ENCODE results near the gene PLCD4.

PLCD4 gene

DNA sequence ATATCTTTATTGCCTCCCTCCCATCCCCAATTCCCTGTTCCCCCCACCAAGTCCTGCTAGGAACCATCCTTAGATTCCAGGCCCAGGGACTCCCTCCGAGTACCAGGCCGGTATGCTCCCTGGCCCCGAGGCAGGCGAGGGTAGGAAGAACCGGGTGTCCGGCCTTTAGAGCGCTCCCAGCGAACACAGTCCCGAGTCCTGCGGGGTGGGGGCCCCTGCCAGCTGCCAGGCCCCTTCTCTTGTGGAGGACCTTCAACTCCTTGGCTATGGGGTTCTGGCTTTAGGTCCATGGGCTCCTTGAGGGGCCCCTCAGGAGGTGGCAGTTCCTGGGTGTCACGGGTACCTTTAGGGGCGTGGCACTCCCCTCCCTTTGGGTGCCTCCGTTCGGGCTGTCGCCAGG is 56.2 kb downstream of the PLCD4 start:
- H3K36me3 ChIP-seq (ENCODE audit: insufficient read depth, low read length): peaks cover 19% of the 10 kb centered on the region
- H3K4me1 ChIP-seq (ENCODE audit: insufficient read depth, low read length): no peaks in the 10 kb centered on the region
- no peak overlapping the region for H3K9ac ChIP-seq (ENCODE audit: low read depth, low read length)
- H3K9me3 ChIP-seq (ENCODE audit: control insufficient read depth, insufficient read depth, low read length): no peaks in the 10 kb centered on the region

DNA sequence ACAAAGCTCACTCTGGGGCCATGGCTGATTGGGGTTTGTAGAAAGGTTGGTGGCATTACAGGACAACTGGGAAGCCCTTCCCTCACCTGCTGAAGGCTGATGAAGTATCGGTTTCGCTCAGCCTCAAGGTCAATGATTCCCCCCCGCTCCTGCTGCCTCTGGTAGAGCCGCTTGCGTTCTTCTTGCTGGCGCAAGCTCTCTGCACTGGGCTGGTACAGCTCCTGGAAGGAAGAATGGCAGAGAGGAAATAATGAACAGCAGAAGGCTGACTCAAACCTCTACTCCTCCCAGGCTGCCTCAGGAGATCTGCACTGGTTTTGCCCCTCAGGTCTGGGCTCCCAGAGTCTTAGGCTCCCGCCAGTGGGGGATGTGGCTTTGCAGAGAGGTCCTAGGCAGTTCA is 57.0 kb downstream of the PLCD4 start:
- H3K36me3 ChIP-seq (ENCODE audit: insufficient read depth, low read length): peaks cover 19% of the 10 kb centered on the region
- no peaks in the 10 kb centered on the region for H3K4me1 ChIP-seq (ENCODE audit: insufficient read depth, low read length)
- H3K9ac ChIP-seq (ENCODE audit: low read depth, low read length): no peak overlapping the region
- H3K9me3 ChIP-seq (ENCODE audit: control insufficient read depth, insufficient read depth, low read length): no peaks in the 10 kb centered on the region

DNA sequence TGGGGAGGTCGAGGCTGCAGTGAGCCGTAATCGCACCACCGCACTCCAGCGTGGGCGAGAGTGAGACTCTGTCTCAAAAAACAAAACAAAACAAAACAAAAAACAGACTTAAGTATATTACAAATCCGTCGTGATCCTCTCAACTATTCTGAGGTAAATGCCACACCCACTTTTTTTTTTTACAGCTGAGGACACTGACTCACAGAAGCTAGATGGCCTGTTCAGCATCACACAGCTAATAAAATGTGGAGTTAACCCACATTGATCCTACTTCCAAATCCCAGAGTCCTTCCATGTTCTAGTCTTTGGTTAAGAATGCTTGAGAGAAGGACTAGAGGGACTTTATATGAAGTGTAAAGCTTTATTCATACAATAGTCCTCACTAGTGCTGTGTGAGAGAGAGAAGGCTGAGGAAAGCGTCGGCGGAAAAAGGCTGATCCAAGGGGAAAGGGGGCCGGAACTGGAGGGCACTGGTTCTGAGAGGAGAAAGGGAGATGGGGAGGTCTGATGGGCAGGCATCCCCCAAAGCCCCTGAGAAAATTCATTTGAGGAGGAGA is 63.5 kb downstream of the PLCD4 start:
- Histone ChIP-seq H3K4me1 (ENCODE audit: insufficient read depth, low read length) (no peaks in the 10 kb centered on the region), H3K9ac (ENCODE audit: low read depth, low read length) (peak overlapping the region; percentile 82), H3K9me3 (ENCODE audit: control insufficient read depth, insufficient read depth, low read length) (no peaks in the 10 kb centered on the region), H3K36me3 (ENCODE audit: insufficient read depth, low read length) (peaks cover 4% of the 10 kb centered on the region)

DNA sequence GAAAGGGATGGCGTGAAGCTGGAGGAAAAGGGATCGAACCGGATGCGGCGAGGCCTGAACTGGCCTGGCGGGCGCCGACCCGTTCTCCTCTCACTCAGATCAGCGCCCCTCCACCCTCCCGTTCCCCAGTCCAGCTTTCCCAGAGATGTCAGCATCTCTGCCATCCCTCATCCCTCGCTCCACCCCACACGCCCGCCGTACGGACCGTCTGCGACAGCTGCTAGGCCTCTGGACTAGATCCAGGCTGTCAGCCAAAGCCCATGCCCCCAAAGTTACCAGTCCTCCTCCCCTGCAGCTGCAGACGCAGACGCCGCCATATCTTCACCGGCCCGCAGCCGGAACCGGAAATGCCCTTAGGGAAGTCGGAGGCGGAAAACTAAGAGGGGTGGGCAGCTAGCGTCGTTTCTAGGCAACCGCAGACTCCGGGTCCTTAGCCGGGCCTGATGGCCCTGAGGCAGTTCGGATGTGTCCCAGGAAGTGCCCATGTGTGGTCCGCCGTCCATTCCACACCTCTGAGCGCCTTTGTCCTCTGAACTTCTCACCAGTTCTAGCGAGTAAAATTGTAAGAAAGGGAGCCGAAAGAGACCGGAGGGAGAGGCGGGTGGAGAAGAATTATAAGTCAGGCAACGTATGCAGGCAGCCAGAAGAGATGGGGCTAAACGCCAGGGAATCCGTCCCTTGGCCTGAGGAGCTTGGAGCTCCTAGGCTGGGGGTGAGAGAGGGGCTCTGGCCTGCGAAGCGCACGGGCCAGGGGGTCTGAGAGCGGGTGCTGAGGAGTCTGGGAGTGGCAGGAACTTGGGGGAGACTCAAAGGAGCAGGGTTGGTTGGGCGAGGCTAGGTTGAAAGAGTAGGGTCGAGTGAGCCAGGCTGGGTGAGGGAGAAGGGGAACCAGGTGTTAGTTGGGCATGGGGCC is 64.2 kb downstream of the PLCD4 start, which contains the start of the genes RNF25 and STK36:
Gene RNF25 (minus strand): TSS at position 349 of the 913 bp plus-strand sequence. CDS start 32 bp downstream, at position 317.
Gene STK36 (plus strand): TSS at position 433 of the 913 bp plus-strand sequence. CDS start 744 bp downstream, outside the sequence.
- H3K36me3 ChIP-seq (ENCODE audit: insufficient read depth, low read length): peaks cover 4% of the 10 kb centered on the region
- no peaks in the 10 kb centered on the region for H3K9me3 ChIP-seq (ENCODE audit: control insufficient read depth, insufficient read depth, low read length)
- no peaks in the 10 kb centered on the region for H3K4me1 ChIP-seq (ENCODE audit: insufficient read depth, low read length)
- H3K9ac ChIP-seq (ENCODE audit: low read depth, low read length): peak within 1 kb of the TSS; percentile 82

DNA sequence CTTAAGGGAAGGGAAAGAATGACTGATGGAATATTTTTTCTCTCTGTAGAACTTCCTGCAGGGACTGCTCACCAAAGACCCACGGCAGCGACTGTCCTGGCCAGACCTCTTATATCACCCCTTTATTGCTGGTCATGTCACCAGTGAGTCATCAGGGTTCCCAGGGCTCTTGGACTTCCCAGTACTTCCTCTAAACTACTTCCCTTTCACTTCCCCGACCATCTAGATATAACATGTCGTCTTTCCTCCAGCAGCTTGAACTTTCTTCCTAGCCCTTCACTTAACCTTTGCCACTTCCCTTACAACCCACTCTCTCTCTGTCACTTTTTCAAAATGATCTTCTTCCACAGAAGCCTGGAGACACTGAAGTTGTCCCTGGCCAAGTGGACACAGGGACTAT is 71.4 kb downstream of the PLCD4 start:
- Histone ChIP-seq H3K36me3 (ENCODE audit: insufficient read depth, low read length) (no peaks in the 10 kb centered on the region), H3K9me3 (ENCODE audit: control insufficient read depth, insufficient read depth, low read length) (no peaks in the 10 kb centered on the region), H3K9ac (ENCODE audit: low read depth, low read length) (no peak overlapping the region), H3K4me1 (ENCODE audit: insufficient read depth, low read length) (no peaks in the 10 kb centered on the region)

DNA sequence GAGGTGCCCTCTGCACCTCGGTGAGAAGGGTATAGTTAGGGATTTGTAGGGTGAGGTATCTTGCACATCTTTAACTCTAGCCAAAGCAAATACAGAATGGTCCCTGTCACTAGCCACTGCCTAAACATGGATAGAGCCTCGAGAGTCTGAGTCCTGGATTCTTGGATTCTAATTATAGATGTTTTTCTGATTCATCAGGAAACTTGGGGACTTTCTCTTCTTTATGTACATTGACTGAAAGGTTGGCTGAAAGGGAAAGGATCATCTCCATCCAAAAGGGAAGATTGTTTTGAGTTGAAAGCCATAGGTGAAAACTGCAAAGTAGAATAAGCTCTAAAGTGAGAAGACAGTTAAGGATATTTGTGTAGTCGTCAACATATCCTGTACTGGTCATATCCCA is 72.4 kb downstream of the PLCD4 start:
- no peak overlapping the region for H3K9ac ChIP-seq (ENCODE audit: low read depth, low read length)
- no peaks in the 10 kb centered on the region for H3K4me1 ChIP-seq (ENCODE audit: insufficient read depth, low read length)
- H3K36me3 ChIP-seq (ENCODE audit: insufficient read depth, low read length): 0 out of 2 replicates have a peak, but pooled peaks cover 1% of the 10 kb centered on the region
- H3K9me3 ChIP-seq (ENCODE audit: control insufficient read depth, insufficient read depth, low read length): no peaks in the 10 kb centered on the region
